Measurements from ENCODE around the gene RARB.

DNA sequence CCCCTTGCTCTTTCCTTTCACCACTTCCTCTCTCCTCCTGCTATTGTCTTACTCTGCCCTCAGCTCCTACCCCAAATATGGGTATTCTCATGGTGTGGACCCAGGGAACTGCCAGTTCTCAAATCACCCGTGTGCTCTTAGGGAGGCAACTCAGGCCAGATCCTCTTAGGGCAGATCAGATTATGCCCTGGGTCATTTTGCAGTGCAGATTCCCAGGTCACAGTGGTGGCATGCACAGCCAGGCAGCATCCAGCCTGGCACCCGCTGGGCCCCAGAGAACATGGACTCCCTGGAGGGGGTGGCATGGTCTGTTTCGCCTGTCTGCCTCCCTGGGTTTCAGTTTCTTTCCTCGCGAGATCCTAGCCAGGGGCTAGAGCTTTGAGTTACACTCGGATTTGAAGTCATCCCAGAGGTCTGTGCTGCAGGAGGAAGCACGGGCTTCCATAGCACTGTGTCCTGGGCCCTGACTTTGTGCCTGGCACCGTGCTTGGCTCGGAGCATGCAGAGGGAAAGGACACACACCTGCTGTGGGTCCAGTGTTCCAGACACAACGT is 140.5 kb downstream of the RARB start:
- TF ChIP-seq, protein P1, sequence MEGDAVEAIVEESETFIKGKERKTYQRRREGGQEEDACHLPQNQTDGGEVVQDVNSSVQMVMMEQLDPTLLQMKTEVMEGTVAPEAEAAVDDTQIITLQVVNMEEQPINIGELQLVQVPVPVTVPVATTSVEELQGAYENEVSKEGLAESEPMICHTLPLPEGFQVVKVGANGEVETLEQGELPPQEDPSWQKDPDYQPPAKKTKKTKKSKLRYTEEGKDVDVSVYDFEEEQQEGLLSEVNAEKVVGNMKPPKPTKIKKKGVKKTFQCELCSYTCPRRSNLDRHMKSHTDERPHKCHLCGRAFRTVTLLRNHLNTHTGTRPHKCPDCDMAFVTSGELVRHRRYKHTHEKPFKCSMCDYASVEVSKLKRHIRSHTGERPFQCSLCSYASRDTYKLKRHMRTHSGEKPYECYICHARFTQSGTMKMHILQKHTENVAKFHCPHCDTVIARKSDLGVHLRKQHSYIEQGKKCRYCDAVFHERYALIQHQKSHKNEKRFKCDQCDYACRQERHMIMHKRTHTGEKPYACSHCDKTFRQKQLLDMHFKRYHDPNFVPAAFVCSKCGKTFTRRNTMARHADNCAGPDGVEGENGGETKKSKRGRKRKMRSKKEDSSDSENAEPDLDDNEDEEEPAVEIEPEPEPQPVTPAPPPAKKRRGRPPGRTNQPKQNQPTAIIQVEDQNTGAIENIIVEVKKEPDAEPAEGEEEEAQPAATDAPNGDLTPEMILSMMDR (IDR thresholded peaks at IDR 0.05) = no peak
- no peak for TF ChIP-seq POLR2A (IDR thresholded peaks at IDR 0.05)

Measured in breast epithelium (tissue), 3 donors.